ENCODE data around the gene SUDS3.
A peak's percentile ranks its signal among the peaks of the same experiment; 100 is the strongest.
"Not testable (repeated sequence)": the region's sequence is repeated elsewhere in the genome, so short reads cannot be mapped to it uniquely, and the experiment has no call there.

SUDS3 gene

GRCh38 chr12:118397708-118398440, 21.5 kb downstream of the SUDS3 start:
- DNase-seq (ENCODE audit: low read depth), result no peak

- DNase-seq (ENCODE audit: low read depth), result no peak
These were observed 22.2 kb downstream of the SUDS3 start for GRCh38 chr12:118398524-118398923.

DNA sequence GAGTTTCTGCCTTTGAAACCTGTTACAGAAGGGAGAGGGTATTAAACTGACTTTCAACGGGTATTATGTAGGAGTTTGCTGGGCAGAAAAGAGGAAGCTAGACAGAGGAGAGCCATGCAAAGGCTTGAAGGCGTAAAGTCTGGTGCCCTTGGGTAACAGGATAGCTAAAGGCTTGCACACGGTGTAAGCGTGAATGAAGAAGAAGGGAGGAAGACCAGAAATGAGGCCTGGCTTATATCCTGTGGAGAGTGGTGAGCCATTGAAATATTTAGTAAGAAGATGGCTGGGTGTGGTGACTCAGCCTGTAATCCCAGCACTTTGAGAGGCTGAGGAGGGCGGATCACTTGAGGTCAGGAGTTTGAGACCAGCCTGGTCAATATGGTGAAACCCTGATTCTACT, 22.6 kb downstream of the SUDS3 start:
- no peak for DNase-seq (ENCODE audit: low read depth)

GRCh38 chr12:118402251-118402650, 25.9 kb downstream of the SUDS3 start:
- DNase-seq (ENCODE audit: low read depth), result no peak

DNA sequence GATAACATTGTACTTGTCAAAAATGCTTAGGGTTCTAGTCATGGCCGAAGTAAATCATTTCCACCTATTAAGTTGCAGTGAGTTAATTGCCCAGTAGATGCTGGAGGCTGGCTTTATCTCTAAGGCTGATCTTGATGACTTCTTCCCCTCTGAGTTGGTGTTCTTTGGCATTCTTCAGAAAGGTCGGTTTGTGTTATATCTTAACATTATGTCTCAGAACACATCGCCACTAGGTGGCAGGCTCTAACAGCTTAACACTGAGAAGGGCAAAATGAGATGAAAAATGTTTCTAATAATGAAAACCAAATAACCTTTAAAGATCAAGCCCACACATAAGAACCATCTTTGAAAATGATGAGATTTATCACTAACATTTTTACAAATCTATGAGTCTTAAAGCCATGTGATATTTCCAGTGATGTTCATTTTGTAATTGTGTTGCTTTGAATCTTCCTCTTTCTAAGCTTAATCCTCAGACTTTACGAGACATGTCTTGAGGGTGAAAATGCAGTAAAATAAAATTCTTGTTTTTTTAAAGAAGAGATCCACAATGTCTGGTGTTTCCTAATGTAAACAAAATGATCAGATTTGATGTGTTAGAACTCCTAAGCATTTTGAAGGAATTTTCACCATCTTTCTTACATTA, 28.6 kb downstream of the SUDS3 start:
- peak; percentile 30 for DNase-seq (ENCODE audit: low read depth)

DNA sequence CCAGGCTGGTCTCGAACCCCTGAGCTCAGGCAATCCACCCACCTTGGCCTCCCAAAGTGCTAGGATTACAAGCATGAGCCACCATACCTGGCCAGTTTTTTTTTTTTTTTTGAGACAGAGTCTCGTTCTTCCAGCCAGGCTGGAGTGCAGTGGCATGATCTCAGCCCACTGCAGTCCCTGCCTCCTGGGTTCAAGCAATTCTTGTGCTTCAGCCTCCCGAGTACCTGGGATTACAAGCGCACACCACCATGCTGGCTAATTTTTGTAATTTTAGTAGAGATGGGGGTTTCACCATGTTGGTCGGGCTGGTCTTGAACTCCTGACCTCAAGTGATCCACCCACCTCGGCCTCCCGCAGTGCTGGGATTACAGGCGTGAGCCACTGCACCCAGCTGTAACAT, 31.9 kb downstream of the SUDS3 start:
- not testable (repeated sequence) for DNase-seq (ENCODE audit: low read depth)

- no peak for DNase-seq (ENCODE audit: low read depth)
These were observed 33.5 kb downstream of the SUDS3 start for GRCh38 chr12:118409834-118410233.

DNA sequence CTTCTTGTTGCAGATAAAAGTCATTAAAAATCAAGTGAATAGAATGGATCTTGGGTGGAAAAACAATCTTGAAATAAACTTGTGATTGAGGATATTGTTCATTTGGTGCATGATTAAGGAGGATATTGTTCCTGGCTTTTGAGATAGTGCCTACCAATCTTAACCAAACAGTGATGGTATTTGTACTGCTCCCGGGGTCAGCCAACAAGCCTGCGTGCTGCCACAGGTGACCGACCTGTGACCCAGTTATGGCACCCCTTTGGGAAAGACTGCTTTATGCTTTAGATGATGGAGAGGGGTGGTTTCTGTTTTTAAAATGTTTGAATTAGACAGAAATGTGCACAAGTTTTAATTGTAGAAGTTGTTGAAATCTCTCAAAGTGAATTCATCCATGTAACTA, 41.6 kb downstream of the SUDS3 start:
- no peak for DNase-seq (ENCODE audit: low read depth)

- DNase-seq (ENCODE audit: low read depth), result no peak
These were observed 42.2 kb downstream of the SUDS3 start for GRCh38 chr12:118418385-118419057.

- no peak for DNase-seq (ENCODE audit: low read depth)
These were observed 44.3 kb downstream of the SUDS3 start for GRCh38 chr12:118420673-118421072.

- no peak for DNase-seq (ENCODE audit: low read depth)
These were observed 48.5 kb downstream of the SUDS3 start for GRCh38 chr12:118424884-118425283.

GRCh38 chr12:118425364-118425763, 49.0 kb downstream of the SUDS3 start:
- DNase-seq (ENCODE audit: low read depth), result no peak

- DNase-seq (ENCODE audit: low read depth), result no peak
These were observed 51.5 kb downstream of the SUDS3 start for GRCh38 chr12:118427819-118428218.

GRCh38 chr12:118428643-118429042, 52.3 kb downstream of the SUDS3 start:
- DNase-seq (ENCODE audit: low read depth), result no peak

GRCh38 chr12:118429688-118430383, 53.5 kb downstream of the SUDS3 start:
- no peak for DNase-seq (ENCODE audit: low read depth)

DNA sequence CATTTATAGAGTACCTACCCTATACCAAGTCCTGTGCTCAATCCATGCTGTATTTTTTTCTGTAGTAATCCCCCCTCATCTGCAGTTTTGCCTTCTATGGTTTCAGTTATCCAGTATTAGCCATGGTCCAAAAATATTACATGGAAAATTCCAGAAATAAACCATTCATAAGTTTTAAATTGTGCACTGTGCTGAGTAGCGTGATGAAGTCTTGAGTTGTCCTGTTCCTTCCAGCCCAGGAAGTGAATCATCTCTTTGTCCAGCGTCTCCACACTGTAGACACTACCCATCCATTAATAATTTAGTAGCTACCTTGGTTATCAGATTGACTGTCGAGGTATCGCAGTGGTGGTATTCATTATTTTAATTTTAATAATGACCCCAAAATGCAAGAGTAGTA, 54.2 kb downstream of the SUDS3 start:
- no peak for DNase-seq (ENCODE audit: low read depth)

DNA sequence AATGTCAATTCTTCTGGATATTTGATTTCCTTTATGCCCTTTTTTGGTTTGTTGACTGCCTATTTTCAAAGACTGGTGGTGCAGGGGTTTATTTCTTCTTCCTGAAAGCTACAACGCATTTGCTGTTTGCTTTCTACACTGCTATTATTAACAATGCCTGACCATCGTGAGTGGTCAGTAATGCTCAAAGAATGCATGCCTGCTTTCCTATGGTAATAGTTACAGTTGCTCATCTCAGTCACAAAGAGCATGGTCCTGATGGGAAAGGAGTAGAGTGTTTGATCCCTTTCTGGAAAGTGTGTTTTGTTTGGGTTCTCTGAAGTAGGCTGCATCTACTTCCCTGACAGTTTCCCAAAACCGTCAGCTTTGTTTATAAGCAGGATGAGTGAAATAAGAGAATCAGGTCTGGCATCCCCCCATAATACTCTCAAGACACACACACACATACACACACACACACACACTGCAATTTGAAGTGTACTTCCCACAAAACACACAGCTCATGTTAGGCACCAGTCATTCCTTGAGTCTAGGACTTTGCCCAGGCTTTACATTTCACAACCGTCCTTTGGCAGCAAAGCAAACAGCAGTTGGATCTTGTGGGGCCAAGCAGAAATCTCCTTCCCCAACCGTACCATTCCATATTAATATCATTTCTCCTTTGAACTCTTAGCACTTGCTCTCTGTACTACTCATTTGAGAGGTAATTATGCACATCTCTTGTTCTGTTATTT, 56.6 kb downstream of the SUDS3 start:
- DNase-seq (ENCODE audit: low read depth), result no peak

DNA sequence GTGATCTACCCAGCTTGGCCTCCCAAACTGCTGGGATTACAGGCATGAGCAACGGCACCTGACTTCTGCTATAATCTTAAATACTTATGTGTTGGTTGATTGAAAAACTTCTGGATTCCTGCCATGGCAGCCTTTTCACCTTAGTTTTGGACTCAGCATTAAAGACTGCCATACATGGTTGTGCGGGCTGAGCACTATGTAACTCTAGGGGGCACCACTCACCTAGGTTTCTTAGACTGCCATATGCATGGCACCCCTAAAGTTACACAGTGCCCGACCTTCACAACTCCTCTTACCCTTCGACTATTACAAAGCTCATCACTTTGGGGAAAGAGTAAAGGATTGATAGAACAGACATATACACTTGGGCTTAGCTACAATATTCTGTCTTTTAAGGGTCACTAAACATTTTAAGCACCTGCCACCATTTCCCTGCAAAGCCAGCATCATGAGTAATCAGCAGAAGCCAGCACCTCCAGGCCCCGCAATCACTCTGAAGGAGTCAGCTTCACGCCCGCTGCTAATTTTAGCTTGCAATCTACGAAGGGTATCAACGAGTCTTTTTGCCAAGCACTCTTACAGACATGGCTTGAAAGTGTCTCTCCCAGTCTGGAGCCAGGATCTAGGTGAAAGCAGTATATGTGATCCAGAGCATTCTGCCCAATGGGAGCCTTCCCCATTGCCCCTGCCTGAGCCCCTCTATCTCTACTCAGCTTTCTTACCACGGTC, 59.8 kb downstream of the SUDS3 start:
- no peak for DNase-seq (ENCODE audit: low read depth)

DNA sequence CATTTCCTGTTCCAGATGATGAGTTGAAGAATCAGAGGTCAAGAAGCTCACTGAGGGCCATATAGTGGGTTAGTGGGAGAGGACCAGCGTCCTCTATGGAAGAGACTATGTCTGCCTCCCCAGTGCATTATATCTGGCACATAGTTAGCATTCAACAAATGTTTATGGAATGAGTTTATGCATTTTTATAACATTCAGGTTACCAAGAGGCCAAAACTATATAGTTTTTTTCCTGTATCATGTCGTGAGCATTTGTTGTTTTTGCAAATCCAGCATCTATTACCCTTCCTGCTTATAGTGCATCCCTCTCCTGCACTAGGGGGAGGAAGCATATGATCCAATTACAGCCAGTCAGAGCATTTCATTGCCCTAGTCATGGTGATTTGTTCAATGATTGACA, 60.6 kb downstream of the SUDS3 start:
- no peak for DNase-seq (ENCODE audit: low read depth)

- DNase-seq (ENCODE audit: low read depth), result no peak
These were observed 62.7 kb downstream of the SUDS3 start for GRCh38 chr12:118439068-118439467.

GRCh38 chr12:118446247-118446646, 69.9 kb downstream of the SUDS3 start:
- DNase-seq (ENCODE audit: low read depth), result no peak
